Placental epithelial cell (primary cell): Measurements from ENCODE around the gene PARM1. TPM values are rescaled to one million over a fixed set of nuclear protein-coding genes. Genes with fewer than 3 reads are reported as not detected.

Source experiments
- total RNA-seq: library from RNA; depleted of rRNA; stranded (reverse); fragments of >200 nt; gene quantifications from 2 replicates; pipeline ENCODE4 v1.2.3, GENCODE V29; 2012

Gene PARM1
- under 0.01 TPM in 2 replicates for total RNA-seq

DNA sequence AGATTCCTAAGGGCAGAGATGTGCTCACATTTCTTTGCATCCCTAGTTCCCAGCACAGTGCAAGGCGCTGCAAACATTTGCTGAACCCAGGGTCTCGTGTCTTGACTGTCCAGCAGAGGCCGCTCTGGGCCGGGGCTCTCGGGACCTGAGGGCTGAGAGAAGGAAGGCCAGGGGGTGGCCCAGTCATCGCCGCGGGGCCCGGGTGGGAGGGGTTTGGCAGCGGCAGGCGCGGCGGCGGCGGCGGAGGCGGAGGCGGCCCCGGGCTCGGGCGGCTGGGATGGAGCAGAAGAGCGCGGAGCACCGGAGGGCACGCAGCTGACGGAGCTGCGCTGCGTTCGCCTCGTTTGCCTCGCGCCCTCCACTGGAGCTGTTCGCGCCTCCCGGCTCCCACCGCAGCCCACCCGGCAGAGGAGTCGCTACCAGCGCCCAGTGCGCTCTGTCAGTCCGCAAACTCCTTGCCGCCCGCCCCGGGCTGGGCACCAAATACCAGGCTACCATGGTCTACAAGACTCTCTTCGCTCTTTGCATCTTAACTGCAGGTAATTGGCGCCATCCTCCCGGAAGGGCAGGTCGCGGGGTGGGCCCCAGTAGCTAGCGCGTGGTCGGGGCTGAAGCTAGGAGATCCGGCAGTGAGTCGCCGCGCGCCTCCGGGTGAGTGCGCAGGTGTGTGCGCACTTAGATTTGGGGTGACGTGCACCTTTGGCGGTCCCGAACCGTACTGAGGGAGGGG is at the start of gene PARM1:
Gene PARM1 (plus strand): TSS at position 285 of the 730 bp plus-strand sequence. CDS start 212 bp downstream, at position 497.

Other genes with a start within 250 kb of the PARM1 start
- gene BTC, start 138.6 kb upstream of the PARM1 start, total RNA-seq, result not detected in 2 replicates